Adipose tissue (tissue), 3 donors: ENCODE measurements around the gene SCMH1. TPM values are rescaled to one million over a fixed set of nuclear protein-coding genes. Genes with fewer than 3 reads are reported as not detected.

Experiments used
- H3K27ac ChIP-seq: one replicate; pipeline ENCODE4 v1.5.1; 2013; ENCODE audit warnings: low read depth, low read length
- WGBS, 3 donors: extraction: QIAGEN DNeasy Blood & Tissue Kit; methylation state at CpG; one replicate each; pipeline ENCODE4 v1.1.7; 2013; 5-methylcytosine and 5-hydroxymethylcytosine counted together
- polyA plus RNA-seq, 3 donors: library from polyadenylated mRNA; stranded (reverse); fragments of 200-250 nt; gene quantifications; one replicate each; pipeline ENCODE4 v1.2.3, GENCODE V29; 2013
- donor health status: healthy with polysubstance abuse.
- donor health status: Bipolar disorder and iron deficiency.
- donor health status: healthy.

The SCMH1 gene
- 10 to 100 TPM; 24.1 to 26.3 (median 24.4) TPM for polyA plus RNA-seq

DNA sequence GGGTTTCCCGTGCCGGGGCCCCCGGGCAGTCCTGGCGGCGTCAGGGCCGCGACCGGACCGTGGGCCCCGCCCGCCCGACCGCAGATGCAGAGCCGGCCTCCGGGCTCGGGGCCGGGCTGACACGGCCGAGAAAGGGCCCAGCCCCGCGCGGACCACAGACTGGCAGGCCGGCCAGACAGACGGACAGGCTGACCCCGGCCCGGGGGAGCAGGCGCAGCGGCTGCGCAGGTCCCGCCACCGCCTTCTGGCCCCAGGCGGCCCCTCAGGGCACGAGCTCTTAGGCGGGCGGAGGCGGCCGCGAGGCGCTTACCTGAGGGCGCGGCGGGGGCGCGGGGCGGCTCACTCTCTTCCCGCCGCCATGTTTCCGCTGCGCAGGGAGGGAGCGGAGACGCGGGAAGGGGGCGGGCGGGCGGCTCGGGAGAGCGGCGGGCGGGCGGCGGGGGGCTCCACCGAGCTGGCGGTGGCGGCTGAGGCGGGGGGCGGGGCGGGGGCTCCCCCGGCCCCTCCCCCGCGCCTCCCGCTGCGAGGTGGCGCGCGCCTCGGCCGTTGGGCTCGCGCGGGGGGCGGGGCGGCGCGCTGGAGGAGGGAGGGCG lies at the start of gene SCMH1:
Gene SCMH1 (minus strand): TSS at position 558 of the 593 bp plus-strand sequence. CDS start 56,173 bp downstream, outside the sequence.
- peak within 1 kb of the TSS; percentile 85 for H3K27ac ChIP-seq
- 1% methylated on average over 43 to 76 of the region's 85 CpGs for WGBS, 3 donors

- WGBS, 3 donors, result 73 to 78% (median 77%) methylated on average over 4 to 5 of the region's 5 CpGs
- H3K27ac ChIP-seq, result no peak overlapping the region
These were observed 49.1 kb upstream of the SCMH1 start for GRCh38 chr1:41291195-41291594.

DNA sequence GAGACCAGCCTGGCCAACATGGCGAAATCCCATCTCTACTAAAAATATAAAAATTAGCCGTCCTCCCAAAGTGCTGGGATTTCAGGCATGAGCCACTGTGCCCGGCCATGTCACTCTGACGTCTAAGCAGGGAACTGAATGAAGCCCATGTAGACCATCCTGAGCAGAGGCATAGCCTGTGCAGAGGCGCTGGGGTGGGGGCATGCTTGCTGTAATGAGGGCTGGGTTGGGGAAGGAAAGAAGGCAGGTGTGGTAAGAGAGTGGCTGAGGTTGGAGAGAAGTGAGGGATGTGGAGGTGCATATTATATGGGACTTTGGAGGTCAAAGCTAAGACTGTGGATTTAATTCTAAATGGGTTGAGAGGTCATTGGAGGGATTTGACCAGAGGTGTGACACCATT lies 47.1 kb upstream of the SCMH1 start:
- no peak overlapping the region for H3K27ac ChIP-seq
- WGBS, 3 donors, result 89 to 95% (median 93%) methylated on average over 5 of the region's 5 CpGs

DNA sequence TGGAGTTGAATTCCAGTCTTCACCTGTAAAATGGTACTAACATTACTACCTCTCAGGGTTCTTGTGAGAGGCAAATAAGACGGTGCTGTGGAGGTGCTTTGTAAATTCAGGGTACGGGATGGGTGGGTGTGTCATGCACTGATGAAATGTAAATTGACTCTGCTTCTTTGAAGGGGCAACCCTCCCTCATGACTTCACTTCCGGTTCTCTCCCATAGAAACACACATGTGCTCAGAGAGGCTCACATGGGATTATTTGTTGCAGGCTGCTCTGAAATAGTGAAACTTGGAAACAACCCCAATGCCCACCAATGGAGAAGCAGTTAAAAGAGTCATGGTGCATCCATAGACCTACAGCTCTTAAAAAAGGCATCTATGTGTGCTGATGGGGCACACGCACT lies 44.9 kb upstream of the SCMH1 start:
- WGBS, 3 donors, result 65 to 82% (median 75%) methylated on average over 4 of the region's 4 CpGs
- H3K27ac ChIP-seq, result no peak overlapping the region

DNA sequence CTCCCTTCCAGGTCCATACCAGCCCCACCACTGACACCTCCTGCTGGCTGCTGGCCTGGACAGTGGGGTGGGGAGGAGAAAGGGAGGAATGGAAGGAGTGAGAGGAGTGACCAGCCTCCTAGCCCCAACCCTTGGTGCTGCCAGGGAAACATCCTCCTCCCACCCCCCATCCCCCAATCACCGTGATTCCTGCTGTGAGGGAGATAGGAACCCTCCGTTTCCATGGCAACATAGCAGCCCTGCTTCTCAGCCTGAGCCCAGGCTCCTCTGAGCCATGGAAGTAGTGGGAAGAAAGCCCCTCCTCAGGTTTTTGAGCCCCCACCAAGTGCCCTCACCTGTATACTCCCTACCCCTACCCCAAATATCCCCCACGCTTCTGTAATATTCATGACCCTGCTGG lies 44.4 kb upstream of the SCMH1 start:
- WGBS, 3 donors, result 36 to 62% (median 54%) methylated on average over 3 of the region's 3 CpGs
- H3K27ac ChIP-seq, result no peak overlapping the region

DNA sequence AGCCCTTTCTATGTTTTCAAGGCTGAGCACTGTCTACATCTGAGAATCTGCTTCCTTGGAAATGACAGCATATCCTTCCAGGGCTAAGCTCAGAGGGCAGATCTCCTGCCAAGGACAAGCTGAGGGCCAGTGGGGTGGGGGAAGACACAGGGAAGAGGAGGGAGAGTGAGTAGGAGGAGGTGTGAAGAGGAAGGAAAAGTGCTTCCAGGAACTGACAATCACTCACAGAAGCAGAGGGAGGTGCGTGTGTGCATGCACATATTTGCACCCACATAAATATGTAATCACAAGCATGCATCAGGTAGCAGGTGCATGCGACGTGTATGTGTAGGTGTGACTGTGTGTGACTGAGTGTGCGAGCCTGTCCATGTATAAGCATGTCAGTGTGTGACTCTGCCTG lies 43.7 kb upstream of the SCMH1 start:
- H3K27ac ChIP-seq, result no peak overlapping the region
- WGBS, 3 donors, result 74 to 86% (median 77%) methylated on average over 4 of the region's 4 CpGs

GRCh38 chr1:41284121-41284520 lies 42.0 kb upstream of the SCMH1 start:
- whole genome bisulfite sequencing, 3 donors, result 78 to 88% (median 86%) methylated on average over 2 of the region's 2 CpGs
- H3K27ac ChIP-seq, result no peak overlapping the region

GRCh38 chr1:41282679-41283317 lies 40.7 kb upstream of the SCMH1 start:
- 30 to 39% (median 36%) methylated on average over 9 of the region's 9 CpGs for WGBS, 3 donors
- H3K27ac ChIP-seq, result no peak overlapping the region

- H3K27ac ChIP-seq, result no peak overlapping the region
- 60 to 89% (median 71%) methylated on average over 2 of the region's 2 CpGs for WGBS, 3 donors
These were observed 39.2 kb upstream of the SCMH1 start for GRCh38 chr1:41281334-41281733.

DNA sequence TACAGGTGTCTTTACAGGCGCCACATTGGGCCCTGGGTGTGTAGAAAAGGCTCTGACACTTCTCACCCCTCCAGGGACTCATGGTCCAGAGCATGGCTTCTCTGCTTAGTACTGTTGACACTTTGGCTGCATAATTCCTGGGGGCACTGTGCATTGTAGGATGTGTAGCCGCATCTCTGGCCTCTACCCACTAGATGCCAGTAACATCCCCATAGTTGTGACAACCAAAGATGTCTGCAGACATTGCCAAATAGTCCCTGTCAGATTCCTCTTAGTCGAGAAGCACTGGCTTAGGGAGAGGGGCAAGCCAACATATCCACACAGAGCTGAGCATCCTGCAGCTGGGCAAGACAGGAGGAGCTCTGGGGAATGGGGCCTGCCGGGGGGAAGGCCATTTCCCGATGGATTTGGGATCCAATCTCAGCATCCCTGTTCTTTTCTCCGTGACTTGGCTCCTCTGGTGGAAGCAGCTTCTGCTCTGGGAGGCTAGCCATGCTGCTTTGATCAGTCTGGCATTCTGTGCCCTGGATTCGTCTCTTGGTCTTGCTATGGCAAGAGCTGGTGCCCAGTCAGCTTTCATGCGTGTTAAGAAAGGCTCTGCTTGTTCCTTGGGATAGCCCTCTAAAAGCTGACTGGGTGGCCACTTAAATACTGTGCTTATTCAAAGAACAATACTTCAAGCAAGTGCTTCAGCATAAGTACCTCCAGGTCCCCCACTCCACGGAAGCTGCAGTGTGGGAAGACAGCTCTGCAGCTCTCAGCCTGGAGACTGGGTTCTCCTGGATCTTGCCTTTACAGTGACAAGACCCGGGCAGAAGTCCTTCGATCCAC lies 38.3 kb upstream of the SCMH1 start:
- no peak overlapping the region for H3K27ac ChIP-seq
- WGBS, 3 donors, result 77 to 87% (median 79%) methylated on average over 11 of the region's 11 CpGs

DNA sequence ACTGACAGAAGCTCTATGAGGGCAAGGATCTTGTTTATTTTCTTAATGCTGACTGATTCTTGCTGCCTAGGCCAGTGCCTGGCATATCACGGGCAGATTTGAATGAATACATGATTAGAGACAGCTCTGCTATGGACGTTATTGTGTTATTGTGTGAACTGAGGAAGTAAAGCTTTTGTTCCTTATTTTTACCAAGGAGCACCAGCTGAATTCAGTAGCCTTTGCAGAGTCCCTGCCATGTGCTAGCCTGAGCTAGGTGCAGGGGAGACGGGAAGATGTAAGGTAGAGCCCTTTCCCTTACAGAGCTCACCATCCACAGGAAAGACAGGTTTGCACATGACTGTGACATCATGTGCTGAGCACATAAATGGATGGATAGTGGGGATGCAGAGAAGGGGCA lies 36.0 kb upstream of the SCMH1 start:
- WGBS, 3 donors, result 51 to 79% (median 53%) methylated on average over 3 of the region's 3 CpGs
- no peak overlapping the region for H3K27ac ChIP-seq

- WGBS, 3 donors, result 72 to 75% (median 73%) methylated on average over 12 of the region's 12 CpGs
These were observed 35.4 kb upstream of the SCMH1 start for GRCh38 chr1:41277371-41277975.

GRCh38 chr1:41275831-41276230 lies 33.7 kb upstream of the SCMH1 start:
- 88 to 94% (median 92%) methylated on average over 9 of the region's 9 CpGs for WGBS, 3 donors
- H3K27ac ChIP-seq, result no peak overlapping the region

More at GRCh38 chr1:41277371-41277975, 35.4 kb upstream of the SCMH1 start:
- H3K27ac ChIP-seq, result no peak overlapping the region

- no peak overlapping the region for H3K27ac ChIP-seq
- WGBS, 3 donors, result 45 to 76% (median 65%) methylated on average over 7 of the region's 7 CpGs
These were observed 32.8 kb upstream of the SCMH1 start for GRCh38 chr1:41274752-41275545.

GRCh38 chr1:41272601-41273000 lies 30.5 kb upstream of the SCMH1 start:
- H3K27ac ChIP-seq, result no peak overlapping the region
- WGBS, 3 donors, result 82 to 83% (median 83%) methylated on average over 8 of the region's 8 CpGs

- H3K27ac ChIP-seq, result no peak overlapping the region
- 11 to 14% (median 12%) methylated on average over 8 of the region's 8 CpGs for WGBS, 3 donors
These were observed 26.2 kb upstream of the SCMH1 start for GRCh38 chr1:41268154-41268770.

GRCh38 chr1:41261926-41262618 lies 20.0 kb upstream of the SCMH1 start:
- 71 to 89% (median 79%) methylated on average over 3 of the region's 3 CpGs for WGBS, 3 donors
- H3K27ac ChIP-seq, result no peak overlapping the region
